ENCODE measurements around the gene FGF12.

Gene FGF12

DNA sequence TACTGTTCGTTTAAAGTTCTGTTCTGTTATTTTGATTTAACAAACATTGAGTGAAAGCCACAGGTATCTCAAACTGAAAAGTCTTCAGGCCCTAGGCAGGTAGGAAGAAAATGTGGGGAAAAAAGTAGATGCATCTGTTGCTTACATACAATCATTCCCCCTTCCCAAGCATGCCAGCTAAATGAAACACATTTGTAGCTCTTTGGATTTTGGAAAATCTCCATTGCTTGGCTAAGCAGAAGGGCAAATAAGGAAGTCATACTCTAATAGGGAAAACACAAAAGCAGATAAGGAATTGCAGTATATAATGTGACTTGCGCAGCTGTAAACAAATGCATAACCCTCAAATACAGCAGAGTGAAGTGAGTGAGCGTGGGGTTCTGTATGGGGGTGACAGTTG, 375.9 kb downstream of the FGF12 start:
- WGBS = 100% methylated on average over 3 of the region's 3 CpGs
- no peaks in the 10 kb centered on the region for H3K27me3 ChIP-seq (ENCODE audit: control insufficient read depth in 1 of 2, insufficient read depth in 1 of 2, low read length in 2 of 2)
- DNase-seq = no peak
- no peak overlapping the region for H3K27ac ChIP-seq (ENCODE audit: low read length, poor library complexity, severe bottlenecking)
- no peak overlapping the region for H3K14ac ChIP-seq (ENCODE audit: low read length in 2 of 2)
- H3K18ac ChIP-seq (ENCODE audit: low read depth in 1 of 2, low read length in 2 of 2) = no peak overlapping the region
- no peak overlapping the region for H3K4me3 ChIP-seq (ENCODE audit: insufficient read depth in 1 of 2, low read depth in 1 of 2, low read length in 2 of 2)
- H4K8ac ChIP-seq (ENCODE audit: low read length) = no peak overlapping the region
- H3K4ac ChIP-seq (ENCODE audit: low read depth in 1 of 2, low read length in 2 of 2) = no peak overlapping the region
- no peaks in the 10 kb centered on the region for H3K79me1 ChIP-seq (replicated peaks; ENCODE audit: low read length, poor library complexity, severe bottlenecking)
- H3K4me2 ChIP-seq (ENCODE audit: low read length, poor library complexity, severe bottlenecking) = no peak overlapping the region
- H2BK15ac ChIP-seq (ENCODE audit: low read depth, poor library complexity, severe bottlenecking) = no peak overlapping the region
- no peaks in the 10 kb centered on the region for H3K9me3 ChIP-seq (ENCODE audit: control insufficient read depth, low read length)
- no peaks in the 10 kb centered on the region for H3K36me3 ChIP-seq (ENCODE audit: control insufficient read depth in 1 of 2, insufficient read depth in 2 of 2, low read depth in 1 of 2, low read length in 2 of 2)
- no peak overlapping the region for H2AK5ac ChIP-seq (ENCODE audit: low read length, severe bottlenecking)
- H2BK120ac ChIP-seq (ENCODE audit: low read depth, low read length) = no peak overlapping the region
- H2BK12ac ChIP-seq (ENCODE audit: low read length in 2 of 2) = no peak overlapping the region
- no peak overlapping the region for H3K9ac ChIP-seq (ENCODE audit: low read length)
- H2AFZ ChIP-seq (ENCODE audit: low read depth, low read length) = no peak overlapping the region
- no peak overlapping the region for H2BK5ac ChIP-seq (ENCODE audit: low read depth, low read length, poor library complexity, severe bottlenecking)
- H3K4me1 ChIP-seq (ENCODE audit: control insufficient read depth, insufficient read depth, low read depth, low read length) = no peaks in the 10 kb centered on the region
- no peak overlapping the region for H4K91ac ChIP-seq (ENCODE audit: low read length)
- H3K23ac ChIP-seq (ENCODE audit: low read length in 2 of 2) = no peak overlapping the region

DNA sequence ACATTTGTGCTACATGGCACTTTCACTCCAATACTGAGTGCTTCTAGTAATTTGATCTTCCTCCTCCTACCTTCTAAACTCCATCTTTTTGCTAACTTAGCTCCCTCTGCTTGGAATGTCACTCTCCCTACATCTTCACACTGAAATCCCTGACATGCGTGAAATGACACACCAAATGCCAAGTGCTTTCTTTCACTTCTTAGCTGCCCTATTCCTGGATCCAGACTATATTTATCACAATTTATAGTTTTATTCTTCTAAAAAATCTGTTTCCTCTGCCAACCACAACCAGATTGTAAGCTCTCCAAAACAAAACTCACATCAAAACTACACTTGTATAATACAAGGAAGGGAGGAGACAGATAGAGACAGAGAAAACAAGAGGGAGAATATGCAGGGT, 387.3 kb downstream of the FGF12 start:
- H3K4ac ChIP-seq (ENCODE audit: low read depth in 1 of 2, low read length in 2 of 2) = no peak overlapping the region
- no peak for DNase-seq
- H4K8ac ChIP-seq (ENCODE audit: low read length) = no peak overlapping the region
- no peaks in the 10 kb centered on the region for H3K9me3 ChIP-seq (ENCODE audit: control insufficient read depth, low read length)
- no peak overlapping the region for H3K18ac ChIP-seq (ENCODE audit: low read depth in 1 of 2, low read length in 2 of 2)
- H3K27me3 ChIP-seq (ENCODE audit: control insufficient read depth in 1 of 2, insufficient read depth in 1 of 2, low read length in 2 of 2) = no peaks in the 10 kb centered on the region
- H3K79me1 ChIP-seq (replicated peaks; ENCODE audit: low read length, poor library complexity, severe bottlenecking) = no peaks in the 10 kb centered on the region
- H3K23ac ChIP-seq (ENCODE audit: low read length in 2 of 2) = no peak overlapping the region
- H3K36me3 ChIP-seq (ENCODE audit: control insufficient read depth in 1 of 2, insufficient read depth in 2 of 2, low read depth in 1 of 2, low read length in 2 of 2) = no peaks in the 10 kb centered on the region
- H2BK5ac ChIP-seq (ENCODE audit: low read depth, low read length, poor library complexity, severe bottlenecking) = no peak overlapping the region
- no peaks in the 10 kb centered on the region for H3K4me1 ChIP-seq (ENCODE audit: control insufficient read depth, insufficient read depth, low read depth, low read length)
- H3K9ac ChIP-seq (ENCODE audit: low read length) = no peak overlapping the region
- no peak overlapping the region for H3K14ac ChIP-seq (ENCODE audit: low read length in 2 of 2)
- no peak overlapping the region for H3K27ac ChIP-seq (ENCODE audit: low read length, poor library complexity, severe bottlenecking)
- no peak overlapping the region for H3K4me3 ChIP-seq (ENCODE audit: insufficient read depth in 1 of 2, low read depth in 1 of 2, low read length in 2 of 2)
- no peak overlapping the region for H2BK12ac ChIP-seq (ENCODE audit: low read length in 2 of 2)
- H4K91ac ChIP-seq (ENCODE audit: low read length) = no peak overlapping the region
- H2AFZ ChIP-seq (ENCODE audit: low read depth, low read length) = no peak overlapping the region
- no peak overlapping the region for H3K4me2 ChIP-seq (ENCODE audit: low read length, poor library complexity, severe bottlenecking)
- H2BK15ac ChIP-seq (ENCODE audit: low read depth, poor library complexity, severe bottlenecking) = no peak overlapping the region
- H2AK5ac ChIP-seq (ENCODE audit: low read length, severe bottlenecking) = no peak overlapping the region
- H2BK120ac ChIP-seq (ENCODE audit: low read depth, low read length) = no peak overlapping the region
- WGBS = 90% methylated on average over 1 of the region's 1 CpG

GRCh38 chr3:192339214-192339613, 388.1 kb downstream of the FGF12 start:
- Histone ChIP-seq H4K8ac (ENCODE audit: low read length) (no peak overlapping the region), H2BK15ac (ENCODE audit: low read depth, poor library complexity, severe bottlenecking) (no peak overlapping the region), H3K36me3 (ENCODE audit: control insufficient read depth in 1 of 2, insufficient read depth in 2 of 2, low read depth in 1 of 2, low read length in 2 of 2) (no peaks in the 10 kb centered on the region), H3K14ac (ENCODE audit: low read length in 2 of 2) (no peak overlapping the region), H3K27me3 (ENCODE audit: control insufficient read depth in 1 of 2, insufficient read depth in 1 of 2, low read length in 2 of 2) (no peaks in the 10 kb centered on the region), H3K18ac (ENCODE audit: low read depth in 1 of 2, low read length in 2 of 2) (no peak overlapping the region), H2AFZ (ENCODE audit: low read depth, low read length) (no peak overlapping the region), H3K4me3 (ENCODE audit: insufficient read depth in 1 of 2, low read depth in 1 of 2, low read length in 2 of 2) (no peak overlapping the region), H4K91ac (ENCODE audit: low read length) (no peak overlapping the region), H2AK5ac (ENCODE audit: low read length, severe bottlenecking) (no peak overlapping the region), H3K79me1 (replicated peaks; ENCODE audit: low read length, poor library complexity, severe bottlenecking) (no peaks in the 10 kb centered on the region), H2BK120ac (ENCODE audit: low read depth, low read length) (no peak overlapping the region), H3K4me2 (ENCODE audit: low read length, poor library complexity, severe bottlenecking) (no peak overlapping the region), H3K9me3 (ENCODE audit: control insufficient read depth, low read length) (no peaks in the 10 kb centered on the region), H2BK12ac (ENCODE audit: low read length in 2 of 2) (no peak overlapping the region), H3K23ac (ENCODE audit: low read length in 2 of 2) (no peak overlapping the region), H3K4ac (ENCODE audit: low read depth in 1 of 2, low read length in 2 of 2) (no peak overlapping the region), H3K4me1 (ENCODE audit: control insufficient read depth, insufficient read depth, low read depth, low read length) (no peaks in the 10 kb centered on the region), H3K9ac (ENCODE audit: low read length) (no peak overlapping the region), H2BK5ac (ENCODE audit: low read depth, low read length, poor library complexity, severe bottlenecking) (no peak overlapping the region), H3K27ac (ENCODE audit: low read length, poor library complexity, severe bottlenecking) (no peak overlapping the region)
- 89% methylated on average over 2 of the region's 2 CpGs for WGBS
- DNase-seq = no peak

DNA sequence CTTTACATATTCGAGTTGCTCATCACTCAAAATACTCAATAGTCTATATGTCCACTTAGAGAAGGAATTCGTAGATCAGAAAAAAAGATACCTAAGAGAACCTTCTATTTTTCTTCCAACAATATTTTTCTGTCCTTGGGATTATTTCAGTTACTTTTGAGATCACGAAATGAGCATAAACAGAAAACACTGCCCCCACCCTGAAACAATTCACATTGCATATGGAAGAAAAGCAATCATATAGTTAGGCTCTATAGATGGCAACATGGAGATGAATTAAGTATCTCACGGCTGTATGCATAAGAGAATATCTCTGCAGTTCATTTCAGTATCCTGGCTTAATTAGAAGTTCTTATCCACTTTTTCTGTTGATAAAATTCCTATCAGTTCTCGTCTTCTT, 391.1 kb downstream of the FGF12 start:
- H3K27ac ChIP-seq (ENCODE audit: low read length, poor library complexity, severe bottlenecking) = no peak overlapping the region
- H4K8ac ChIP-seq (ENCODE audit: low read length) = no peak overlapping the region
- no peak overlapping the region for H4K91ac ChIP-seq (ENCODE audit: low read length)
- H3K4me1 ChIP-seq (ENCODE audit: control insufficient read depth, insufficient read depth, low read depth, low read length) = no peaks in the 10 kb centered on the region
- H3K9me3 ChIP-seq (ENCODE audit: control insufficient read depth, low read length) = no peaks in the 10 kb centered on the region
- H3K4me2 ChIP-seq (ENCODE audit: low read length, poor library complexity, severe bottlenecking) = no peak overlapping the region
- H2AK5ac ChIP-seq (ENCODE audit: low read length, severe bottlenecking) = no peak overlapping the region
- H3K27me3 ChIP-seq (ENCODE audit: control insufficient read depth in 1 of 2, insufficient read depth in 1 of 2, low read length in 2 of 2) = no peaks in the 10 kb centered on the region
- no peak overlapping the region for H3K14ac ChIP-seq (ENCODE audit: low read length in 2 of 2)
- no peak for DNase-seq
- no peak overlapping the region for H3K23ac ChIP-seq (ENCODE audit: low read length in 2 of 2)
- H3K18ac ChIP-seq (ENCODE audit: low read depth in 1 of 2, low read length in 2 of 2) = no peak overlapping the region
- H3K79me1 ChIP-seq (replicated peaks; ENCODE audit: low read length, poor library complexity, severe bottlenecking) = no peaks in the 10 kb centered on the region
- H2BK12ac ChIP-seq (ENCODE audit: low read length in 2 of 2) = no peak overlapping the region
- no peak overlapping the region for H3K9ac ChIP-seq (ENCODE audit: low read length)
- WGBS = 78% methylated on average over 4 of the region's 5 CpGs
- H3K36me3 ChIP-seq (ENCODE audit: control insufficient read depth in 1 of 2, insufficient read depth in 2 of 2, low read depth in 1 of 2, low read length in 2 of 2) = no peaks in the 10 kb centered on the region
- no peak overlapping the region for H2BK120ac ChIP-seq (ENCODE audit: low read depth, low read length)
- H2AFZ ChIP-seq (ENCODE audit: low read depth, low read length) = no peak overlapping the region
- H3K4me3 ChIP-seq (ENCODE audit: insufficient read depth in 1 of 2, low read depth in 1 of 2, low read length in 2 of 2) = no peak overlapping the region
- no peak overlapping the region for H2BK15ac ChIP-seq (ENCODE audit: low read depth, poor library complexity, severe bottlenecking)
- no peak overlapping the region for H3K4ac ChIP-seq (ENCODE audit: low read depth in 1 of 2, low read length in 2 of 2)
- no peak overlapping the region for H2BK5ac ChIP-seq (ENCODE audit: low read depth, low read length, poor library complexity, severe bottlenecking)
